BE2C (cell line): ENCODE results near the gene NPTN.

Source experiments
- DNase-seq: peaks from one replicate; pipeline ENCODE4 v3.0.0-alpha.2; 2020
- H3K27me3 ChIP-seq: fragments of 250-450 bp; sonication (Bioruptor Pico); 2 replicates; pipeline ENCODE4 v1.5.1; 2020; ENCODE audit warnings: mild to moderate bottlenecking
- H3K36me3 ChIP-seq: fragments of 250-450 bp; sonication (Bioruptor Pico); 2 replicates; pipeline ENCODE4 v1.5.1; 2020; ENCODE audit warnings: mild to moderate bottlenecking
- H3K4me1 ChIP-seq: fragments of 250-450 bp; sonication (Bioruptor Pico); 2 replicates; pipeline ENCODE4 v1.5.1; 2020
- H3K4me3 ChIP-seq: 2 replicates; pipeline ENCODE4 v1.5.1; 2011; ENCODE audit warnings: low read depth, low read length
- H3K9me3 ChIP-seq: fragments of 250-450 bp; sonication (Bioruptor Pico); 2 replicates; pipeline ENCODE4 v1.5.1; 2020
- CTCF ChIP-seq: IDR thresholded peaks from 2 replicates; pipeline ENCODE4 v1.5.1; 2012; ENCODE audit warnings: mild to moderate bottlenecking, low read depth, low read length

The NPTN gene

GRCh38 chr15:73607843-73608242, 25.3 kb downstream of the NPTN start:
- H3K4me1 ChIP-seq, result no peaks in the 10 kb centered on the region
- no peaks in the 10 kb centered on the region for H3K27me3 ChIP-seq
- no peak overlapping the region for H3K4me3 ChIP-seq
- no peak for DNase-seq
- H3K36me3 ChIP-seq, result no peaks in the 10 kb centered on the region
- H3K9me3 ChIP-seq, result no peaks in the 10 kb centered on the region
- TF ChIP-seq CTCF, result no peak

- Histone ChIP-seq H3K4me3 (no peak overlapping the region), H3K9me3 (no peaks in the 10 kb centered on the region), H3K27me3 (no peaks in the 10 kb centered on the region), H3K36me3 (no peaks in the 10 kb centered on the region), H3K4me1 (peaks cover 1% of the 10 kb centered on the region)
- TF ChIP-seq CTCF, result no peak
- DNase-seq, result no peak
Measured at GRCh38 chr15:73607405-73607804, 25.8 kb downstream of the NPTN start.

DNA sequence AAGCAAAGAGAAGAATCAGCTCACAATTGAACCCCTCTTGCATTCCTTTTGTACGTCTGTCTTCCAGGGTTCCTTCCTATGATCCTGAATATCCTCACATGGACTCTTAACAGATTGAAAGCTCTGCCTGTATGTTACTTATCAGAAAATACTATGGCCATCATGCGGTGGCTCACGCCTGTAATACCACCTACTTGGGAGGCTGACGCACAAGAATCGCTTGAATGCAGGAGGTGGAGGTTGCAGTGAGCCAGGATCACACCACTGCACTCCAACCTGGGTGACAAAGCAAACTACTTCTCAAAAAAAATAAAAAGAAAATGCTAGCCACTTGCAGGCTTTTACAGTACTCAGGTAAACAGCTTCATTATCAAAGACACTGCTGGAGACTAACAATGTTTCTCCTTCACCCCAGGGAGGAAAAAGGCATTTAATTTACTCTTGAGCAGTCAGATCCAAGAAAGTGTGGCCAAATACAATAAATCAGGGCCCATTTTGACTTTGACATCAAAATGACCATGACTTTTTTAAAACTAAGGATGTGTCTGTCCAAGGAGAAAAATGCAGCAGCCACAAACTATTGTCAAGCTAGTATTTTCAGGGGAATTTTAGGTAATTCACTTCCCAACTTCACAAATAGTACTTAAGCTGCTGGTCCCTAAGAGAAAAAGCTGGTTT, 27.3 kb downstream of the NPTN start:
- no peak for DNase-seq
- no peaks in the 10 kb centered on the region for H3K9me3 ChIP-seq
- no peak for TF ChIP-seq CTCF
- H3K4me3 ChIP-seq, result no peak overlapping the region
- no peaks in the 10 kb centered on the region for H3K27me3 ChIP-seq
- H3K36me3 ChIP-seq, result no peaks in the 10 kb centered on the region
- H3K4me1 ChIP-seq, result peaks cover 15% of the 10 kb centered on the region

- H3K27me3 ChIP-seq, result no peaks in the 10 kb centered on the region
- DNase-seq, result no peak
- no peak for TF ChIP-seq CTCF
- H3K36me3 ChIP-seq, result no peaks in the 10 kb centered on the region
- H3K4me3 ChIP-seq, result no peak overlapping the region
- H3K9me3 ChIP-seq, result no peaks in the 10 kb centered on the region
- peaks cover 18% of the 10 kb centered on the region for H3K4me1 ChIP-seq
Measured at GRCh38 chr15:73604477-73604876, 28.7 kb downstream of the NPTN start.

DNA sequence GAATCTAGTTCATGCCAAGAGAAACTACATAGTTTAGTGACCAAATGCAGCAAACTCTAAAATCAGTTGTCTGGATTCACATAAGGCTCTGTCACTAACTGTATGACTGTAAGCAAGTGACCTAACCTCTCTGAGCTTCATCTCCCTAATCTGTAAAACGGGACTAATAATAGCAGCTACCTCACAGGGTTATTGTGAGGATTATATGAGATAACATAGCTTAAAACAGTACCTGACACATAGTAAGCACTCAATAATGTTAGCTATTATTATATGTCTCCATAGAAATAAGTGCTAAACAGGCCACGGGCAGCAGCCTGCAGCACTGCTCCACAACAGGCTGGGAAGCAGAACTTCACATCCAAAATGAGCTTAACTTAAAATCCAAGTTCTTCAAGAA, 30.2 kb downstream of the NPTN start:
- Histone ChIP-seq H3K36me3 (no peaks in the 10 kb centered on the region), H3K4me1 (peaks cover 18% of the 10 kb centered on the region), H3K9me3 (no peaks in the 10 kb centered on the region), H3K27me3 (no peaks in the 10 kb centered on the region), H3K4me3 (no peak overlapping the region)
- TF ChIP-seq CTCF, result no peak
- no peak for DNase-seq

GRCh38 chr15:73602446-73602843, 30.7 kb downstream of the NPTN start:
- Histone ChIP-seq H3K4me3 (no peak overlapping the region), H3K4me1 (peaks cover 18% of the 10 kb centered on the region), H3K36me3 (no peaks in the 10 kb centered on the region), H3K9me3 (no peaks in the 10 kb centered on the region), H3K27me3 (no peaks in the 10 kb centered on the region)
- TF ChIP-seq CTCF, result no peak
- DNase-seq, result no peak
